HG02973 (cell line): ENCODE measurements around the gene MYO16.

Experiments
- ATAC-seq: cut with Tn5 transposase; IDR thresholded peaks from one replicate; pipeline ENCODE4 v1.9.1; 2021; ENCODE audit warnings: moderate library complexity; ENCODE audit not compliant: unreplicated experiment

The MYO16 gene

GRCh38 chr13:109114162-109114561 lies 484.8 kb downstream of the MYO16 start:
- ATAC-seq: no peak

DNA sequence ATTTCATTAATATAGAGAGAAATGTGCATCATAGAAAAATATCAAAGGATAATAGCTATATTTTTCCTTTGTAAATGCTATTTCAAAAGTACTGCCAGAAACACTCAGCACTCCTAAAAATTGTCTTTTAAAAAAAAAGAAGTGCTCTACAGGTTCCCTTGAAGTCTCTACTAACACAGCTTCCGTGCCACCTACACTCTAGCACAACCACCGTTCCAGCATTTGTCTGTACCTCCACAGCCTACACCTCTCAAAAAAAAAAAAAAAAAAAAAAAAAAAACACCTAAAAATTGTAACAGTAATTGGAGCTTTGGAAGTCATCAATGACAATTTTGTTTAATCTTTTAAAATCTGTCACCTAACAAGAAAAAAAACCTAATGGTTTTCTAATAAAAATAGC lies 485.6 kb downstream of the MYO16 start:
- ATAC-seq: no peak

GRCh38 chr13:109118521-109118920 lies 489.1 kb downstream of the MYO16 start:
- no peak for ATAC-seq

GRCh38 chr13:109119896-109120295 lies 490.5 kb downstream of the MYO16 start:
- no peak for ATAC-seq

GRCh38 chr13:109121826-109122225 lies 492.4 kb downstream of the MYO16 start:
- ATAC-seq: no peak

DNA sequence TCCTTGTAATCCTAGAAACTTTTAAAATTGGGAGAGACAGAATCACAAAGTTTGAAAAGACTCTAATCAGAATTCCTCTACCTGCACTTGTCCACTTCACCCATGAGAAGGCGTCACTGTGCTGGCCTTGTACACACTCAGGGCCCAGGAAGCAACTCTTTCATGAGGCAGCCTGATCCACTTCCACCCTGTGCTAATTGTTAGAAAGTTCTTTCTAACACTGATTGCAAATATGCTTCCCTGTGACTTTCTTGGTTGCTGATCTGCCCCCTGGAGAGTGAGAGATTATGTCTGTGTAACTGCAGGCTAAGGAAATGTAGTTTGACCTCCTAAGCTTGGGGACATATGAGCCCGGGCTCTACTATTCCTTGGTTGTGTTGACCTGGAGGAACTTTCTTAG lies 494.6 kb downstream of the MYO16 start:
- no peak for ATAC-seq

GRCh38 chr13:109126178-109126577 lies 496.8 kb downstream of the MYO16 start:
- ATAC-seq: no peak

DNA sequence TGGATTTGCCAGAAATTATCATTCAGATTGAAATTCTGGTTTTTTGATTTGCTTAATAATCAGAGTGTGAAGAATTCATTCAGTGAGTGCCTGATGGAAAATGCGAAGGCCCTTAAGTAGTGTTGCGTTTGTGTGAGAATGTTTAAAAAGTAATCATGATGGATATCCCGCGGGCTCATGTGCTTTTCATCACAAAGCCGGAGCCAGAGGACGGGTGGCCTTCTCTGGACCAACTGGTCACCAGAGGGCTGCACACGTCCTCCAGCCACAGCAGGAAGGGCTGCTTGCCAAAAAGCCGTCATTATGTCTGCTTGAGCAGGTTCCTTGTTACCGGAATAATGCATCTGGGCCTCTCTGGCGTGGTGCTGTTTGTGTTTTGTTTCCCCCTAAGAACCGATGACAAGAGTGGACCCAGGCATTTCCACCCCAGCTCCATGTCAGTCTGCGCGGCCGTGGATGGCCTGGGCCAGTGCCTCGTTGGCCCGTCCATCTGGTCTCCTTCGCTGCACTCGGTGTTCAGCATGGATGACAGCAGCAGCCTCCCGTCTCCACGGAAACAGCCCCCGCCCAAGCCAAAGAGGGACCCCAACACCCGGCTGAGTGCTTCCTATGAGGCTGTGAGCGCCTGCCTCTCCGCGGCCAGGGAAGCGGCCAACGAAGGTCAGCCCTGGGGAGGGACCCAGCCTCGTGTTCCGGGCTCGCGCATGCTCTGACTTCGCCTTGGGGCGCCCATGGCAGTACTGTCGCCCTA lies 497.7 kb downstream of the MYO16 start:
- no peak for ATAC-seq

DNA sequence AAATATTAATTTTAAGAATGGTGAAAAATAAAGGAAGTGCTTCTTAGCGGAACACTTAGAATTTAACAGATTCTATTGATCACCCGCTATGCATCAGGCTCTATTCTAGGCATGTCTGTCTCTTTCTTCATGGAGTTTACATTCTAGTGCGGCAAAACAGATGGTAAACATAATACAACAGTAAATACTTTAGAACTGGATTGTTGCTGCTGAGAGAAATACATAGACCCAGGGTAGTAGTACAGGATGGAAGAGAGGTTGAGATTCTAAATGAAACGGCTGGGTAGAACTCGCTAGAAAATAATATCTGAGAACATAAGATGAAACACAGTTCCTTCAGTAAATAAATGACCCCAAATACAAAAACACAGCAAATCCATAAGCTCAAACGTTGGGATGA lies 498.7 kb downstream of the MYO16 start:
- no peak for ATAC-seq

DNA sequence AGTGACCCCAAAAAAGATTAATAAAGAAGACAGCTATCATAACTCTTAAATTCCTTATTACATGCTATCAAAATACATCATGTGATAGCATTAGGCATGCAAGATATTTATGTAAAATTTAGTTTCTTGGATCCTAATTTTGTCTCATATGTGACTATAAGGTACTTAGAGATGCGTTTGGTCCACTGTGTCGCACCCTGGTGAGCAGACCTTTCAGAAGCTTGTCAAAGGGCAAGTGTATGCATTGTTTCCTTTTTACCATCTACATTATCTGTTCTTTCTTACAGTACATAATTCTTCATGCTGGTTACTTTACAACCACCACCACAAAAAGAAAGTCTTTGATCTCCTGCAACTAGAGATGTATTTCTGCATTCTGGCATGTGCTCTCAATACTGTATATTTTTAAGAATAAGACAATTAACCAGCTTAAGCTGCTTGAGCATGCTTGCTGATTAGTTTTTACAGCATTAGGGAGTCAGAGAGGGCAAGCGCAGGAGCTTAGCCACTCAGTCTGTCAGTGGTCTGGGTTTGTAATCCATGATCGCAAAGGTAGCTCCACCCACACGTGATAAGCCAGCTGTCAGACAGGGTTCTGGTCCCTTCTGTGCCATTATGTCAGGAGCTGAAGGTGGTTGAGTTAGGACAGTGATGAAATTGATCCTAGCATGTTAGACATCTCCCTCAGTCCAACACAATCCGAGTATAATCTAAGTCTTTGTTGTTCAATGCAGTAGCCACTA lies 500.9 kb downstream of the MYO16 start:
- ATAC-seq: no peak

DNA sequence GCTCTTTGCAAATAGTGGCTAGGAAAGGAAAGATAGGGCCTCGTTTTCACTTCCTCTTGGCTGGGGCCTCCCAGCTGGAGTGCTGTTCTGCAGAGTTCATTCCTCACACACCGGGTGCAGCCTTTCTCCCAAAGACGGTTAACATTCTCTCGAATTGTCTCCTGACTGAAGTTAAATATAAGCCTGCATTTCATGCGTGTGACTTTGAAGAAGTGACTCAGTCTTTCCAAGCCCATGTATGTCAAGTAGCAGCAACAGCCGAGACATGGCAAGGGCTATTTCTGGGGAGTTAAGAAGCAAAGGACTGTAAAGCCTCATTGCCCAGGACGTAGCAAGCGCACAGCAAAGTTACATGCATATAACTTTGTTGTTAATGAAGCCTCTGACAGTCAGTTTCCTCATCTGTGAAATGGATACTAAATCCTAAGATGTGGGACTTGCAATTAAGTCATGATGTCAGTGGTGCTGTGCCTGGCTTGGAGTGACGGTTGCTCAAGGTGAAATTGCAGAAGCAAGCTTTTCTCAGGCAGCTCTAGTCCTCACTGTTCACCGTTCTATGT lies 502.4 kb downstream of the MYO16 start:
- peak; percentile 88 for ATAC-seq

DNA sequence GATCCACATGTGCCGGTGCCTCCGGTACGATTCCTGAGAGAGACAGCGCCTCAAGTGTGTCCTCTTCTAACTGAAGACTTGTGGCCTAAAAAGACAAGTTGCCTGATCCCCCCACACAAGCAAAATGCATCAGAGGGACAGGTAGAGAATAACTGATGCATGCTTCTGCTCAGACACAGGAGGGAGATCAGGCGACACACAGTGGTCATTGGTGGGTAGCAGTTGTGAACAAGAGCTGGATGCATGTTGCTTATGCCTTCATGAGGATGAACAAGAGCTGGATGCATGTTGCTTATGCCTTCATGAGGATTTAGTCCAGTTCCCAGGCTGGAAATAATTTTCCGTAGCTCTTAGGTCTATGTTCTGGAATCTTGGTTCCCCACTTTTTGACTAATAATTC lies 505.6 kb downstream of the MYO16 start:
- no peak for ATAC-seq

DNA sequence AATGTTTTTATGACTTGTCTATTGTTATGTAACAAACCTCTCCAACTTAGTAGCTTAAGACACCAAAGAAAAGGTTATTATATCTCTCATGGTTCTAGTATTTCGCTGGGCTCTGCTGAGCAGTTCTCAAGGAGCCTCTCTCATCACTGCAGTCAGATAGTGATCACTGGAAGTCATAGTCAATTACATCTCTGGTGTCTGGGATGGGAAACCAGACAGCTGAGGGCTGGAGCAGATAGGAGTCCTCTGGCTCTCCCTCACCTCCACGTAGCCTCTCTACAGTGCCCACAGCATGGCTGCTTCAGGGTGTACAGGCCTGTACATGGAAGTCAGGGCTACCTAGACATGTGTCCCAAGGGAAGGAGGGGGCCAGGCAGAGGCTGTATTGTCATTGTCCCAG lies 507.5 kb downstream of the MYO16 start:
- ATAC-seq: no peak

GRCh38 chr13:109139346-109139745 lies 509.9 kb downstream of the MYO16 start:
- ATAC-seq: no peak

DNA sequence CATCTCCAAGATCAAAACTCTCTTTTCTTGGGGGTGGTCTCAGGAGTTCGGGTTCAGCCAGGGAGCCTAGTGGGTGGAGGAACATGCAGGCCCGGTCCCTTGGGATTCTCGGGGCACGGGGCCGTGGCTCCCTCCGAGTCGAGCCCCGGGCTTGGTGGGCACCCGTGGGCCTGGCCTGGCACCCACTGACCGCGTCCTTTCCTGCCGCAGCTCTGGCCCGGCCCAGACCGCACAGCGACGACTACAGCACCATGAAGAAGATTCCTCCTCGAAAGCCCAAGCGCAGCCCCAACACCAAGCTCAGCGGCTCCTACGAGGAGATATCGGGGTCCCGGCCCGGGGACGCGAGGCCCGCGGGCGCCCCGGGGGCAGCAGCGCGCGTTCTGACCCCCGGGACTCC lies 510.6 kb downstream of the MYO16 start:
- ATAC-seq: no peak

- no peak for ATAC-seq
These were observed 511.3 kb downstream of the MYO16 start for GRCh38 chr13:109140479-109141349.

GRCh38 chr13:109141706-109142105 lies 512.3 kb downstream of the MYO16 start:
- no peak for ATAC-seq

- no peak for ATAC-seq
These were observed 515.5 kb downstream of the MYO16 start for GRCh38 chr13:109144693-109145437.

GRCh38 chr13:109145631-109146030 lies 516.2 kb downstream of the MYO16 start:
- ATAC-seq: peak; percentile 82

GRCh38 chr13:109146393-109146792 lies 517.0 kb downstream of the MYO16 start:
- no peak for ATAC-seq
